Measurements from ENCODE around the gene MTSS2.

Gene MTSS2

GRCh38 chr16:70698901-70699300, 13.0 kb upstream of the MTSS2 start:
- no peak for DNase-seq

GRCh38 chr16:70697594-70698170, 11.8 kb upstream of the MTSS2 start:
- peak; percentile 57 for DNase-seq

DNA sequence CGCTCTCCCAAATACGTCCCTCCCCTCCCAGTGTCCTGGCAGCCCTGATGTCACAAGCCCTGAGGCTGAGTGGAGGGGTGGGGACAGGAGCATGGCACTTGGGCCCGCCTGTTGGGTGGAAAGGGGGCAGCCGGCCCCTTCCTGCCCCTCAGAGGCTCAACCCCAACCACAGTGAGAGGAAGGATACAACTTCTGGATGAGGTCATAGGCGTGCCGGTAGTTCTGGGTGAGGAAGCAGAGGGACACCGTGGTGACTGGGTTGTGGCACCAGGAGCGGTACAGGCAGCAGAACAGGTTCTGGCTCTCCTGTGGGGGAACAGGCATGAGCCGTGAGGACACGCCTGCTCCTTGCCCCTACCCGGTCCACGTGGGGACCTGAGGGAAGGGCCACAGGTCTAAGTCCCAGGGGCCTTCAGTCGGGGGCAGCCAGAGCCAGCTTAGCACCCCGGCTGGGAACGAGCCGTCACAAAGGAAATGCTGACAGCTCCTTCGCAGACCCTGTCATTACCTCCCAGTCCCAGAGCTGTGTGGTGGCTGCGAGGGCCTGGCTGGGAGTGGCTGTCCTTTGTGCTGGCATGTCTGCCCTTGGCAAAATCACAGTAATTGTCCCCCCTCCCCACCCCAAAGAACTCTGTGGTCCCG, 11.2 kb upstream of the MTSS2 start:
- no peak for DNase-seq

GRCh38 chr16:70696355-70696754, 10.5 kb upstream of the MTSS2 start:
- no peak for DNase-seq

DNA sequence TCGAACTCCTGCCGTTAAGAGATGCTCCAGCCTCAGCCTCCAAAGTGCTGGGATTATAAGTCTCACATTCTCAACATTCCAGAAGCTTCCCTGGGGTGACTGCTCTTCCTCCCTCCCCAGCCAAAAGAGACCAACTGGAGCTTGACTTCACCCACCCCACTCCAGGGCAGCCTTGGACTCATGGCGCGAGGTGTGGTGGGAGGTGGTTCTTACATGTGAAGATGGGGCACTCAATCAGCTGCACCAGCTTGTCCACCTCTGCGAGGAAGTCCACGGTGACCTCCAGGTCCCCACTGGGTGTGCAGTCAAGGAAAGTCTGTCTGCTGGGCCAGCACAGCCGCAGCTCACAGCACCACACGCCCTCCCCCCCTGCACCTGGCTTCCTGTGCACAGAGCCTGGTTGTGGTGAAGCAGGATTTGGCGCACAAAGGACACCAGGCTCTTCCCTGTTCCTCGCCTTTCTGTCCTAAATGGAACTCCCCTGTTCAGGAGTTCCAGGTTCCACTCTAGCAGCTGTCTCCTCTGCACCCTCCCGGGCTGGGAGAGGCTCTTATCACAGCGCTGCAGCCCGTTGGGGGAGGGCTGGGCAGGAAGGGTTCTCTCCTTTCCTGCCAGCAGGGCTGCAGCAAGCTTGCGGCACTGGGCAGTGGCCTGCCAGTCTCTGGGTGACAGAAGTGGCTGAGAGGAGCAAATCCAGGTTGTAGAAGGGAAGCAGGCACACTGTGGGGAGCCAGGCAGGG, 9.6 kb upstream of the MTSS2 start:
- peak; percentile 73 for DNase-seq

GRCh38 chr16:70694868-70695218, 9.0 kb upstream of the MTSS2 start:
- DNase-seq = no peak

DNA sequence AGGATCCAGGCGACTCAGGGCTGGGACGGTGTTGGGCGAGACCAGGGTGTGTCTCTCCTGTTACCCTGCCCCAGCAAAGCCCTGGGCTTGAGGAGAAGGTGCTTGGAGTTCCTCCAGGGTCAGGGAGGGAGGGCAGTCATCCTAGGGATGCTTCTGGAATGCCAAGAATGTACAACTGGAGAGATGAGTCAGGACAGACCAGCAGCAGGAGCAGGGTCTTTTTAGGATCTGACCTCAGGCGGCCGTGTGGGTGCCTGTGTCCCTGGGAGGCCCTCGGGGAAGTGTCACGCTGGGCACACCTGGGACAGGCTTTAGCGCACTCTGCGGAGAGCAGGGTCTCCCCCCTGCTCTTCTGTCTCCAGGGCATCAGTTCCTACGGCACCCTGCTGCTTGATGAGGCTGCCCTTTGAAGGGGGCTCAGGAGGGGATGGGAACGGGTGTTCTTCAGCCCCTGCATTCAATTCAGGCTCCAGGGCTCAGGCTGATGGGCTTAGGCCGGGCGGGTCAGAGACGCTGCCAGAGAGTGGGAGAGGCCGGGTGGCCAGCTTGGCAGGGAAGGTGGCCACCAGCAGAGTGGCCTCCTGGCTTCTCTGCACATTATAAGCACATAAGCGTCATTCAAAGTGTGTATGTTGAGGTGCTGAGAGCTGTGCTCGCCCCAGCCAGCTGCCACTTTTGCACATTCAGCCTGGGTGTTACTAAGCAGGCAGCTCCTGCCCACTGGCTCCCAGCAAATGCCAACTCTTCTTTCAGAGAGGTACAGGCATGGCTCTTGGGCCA, 8.4 kb upstream of the MTSS2 start:
- peak; percentile 92 for DNase-seq

DNA sequence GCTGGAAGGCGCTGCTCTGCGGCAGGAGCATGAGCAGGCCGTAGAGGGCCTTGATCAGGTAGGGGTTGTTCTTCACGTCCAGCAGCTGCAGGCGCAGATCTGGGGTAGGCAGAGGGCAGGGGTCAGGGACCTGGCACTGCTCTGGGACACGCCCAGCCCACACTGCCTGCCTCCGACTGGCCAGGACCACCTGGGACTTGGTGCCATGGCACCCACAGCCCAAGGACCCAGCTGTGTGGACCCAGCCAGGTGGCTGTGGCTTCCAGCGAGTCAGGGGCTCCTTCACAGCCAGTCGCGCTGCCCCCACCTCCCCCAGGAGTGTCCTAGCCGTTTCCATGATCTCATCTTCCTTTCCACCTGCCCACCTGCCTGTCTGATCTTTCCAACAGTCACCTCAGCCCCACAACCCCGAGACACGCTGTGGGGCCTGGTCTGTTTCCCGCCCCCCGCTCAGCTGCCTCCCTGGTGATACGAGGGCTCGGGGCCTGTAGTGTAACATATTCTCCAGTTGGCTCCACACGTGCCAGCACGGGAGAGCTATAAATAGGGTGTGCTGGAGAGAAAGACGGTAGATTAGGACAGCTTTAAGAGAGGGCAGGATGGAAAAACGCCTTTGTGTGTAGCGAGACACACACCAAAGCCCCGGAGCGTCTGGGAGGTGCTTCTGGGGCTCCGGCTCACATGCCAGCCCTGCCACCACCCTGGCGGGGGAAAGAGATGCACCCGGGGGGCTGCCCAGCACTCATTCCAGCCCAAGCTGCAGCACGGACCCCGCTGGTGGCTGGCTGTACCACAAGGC, 7.2 kb upstream of the MTSS2 start:
- no peak for DNase-seq

- no peak for DNase-seq
These were observed 6.4 kb upstream of the MTSS2 start for GRCh38 chr16:70692130-70692872.

DNA sequence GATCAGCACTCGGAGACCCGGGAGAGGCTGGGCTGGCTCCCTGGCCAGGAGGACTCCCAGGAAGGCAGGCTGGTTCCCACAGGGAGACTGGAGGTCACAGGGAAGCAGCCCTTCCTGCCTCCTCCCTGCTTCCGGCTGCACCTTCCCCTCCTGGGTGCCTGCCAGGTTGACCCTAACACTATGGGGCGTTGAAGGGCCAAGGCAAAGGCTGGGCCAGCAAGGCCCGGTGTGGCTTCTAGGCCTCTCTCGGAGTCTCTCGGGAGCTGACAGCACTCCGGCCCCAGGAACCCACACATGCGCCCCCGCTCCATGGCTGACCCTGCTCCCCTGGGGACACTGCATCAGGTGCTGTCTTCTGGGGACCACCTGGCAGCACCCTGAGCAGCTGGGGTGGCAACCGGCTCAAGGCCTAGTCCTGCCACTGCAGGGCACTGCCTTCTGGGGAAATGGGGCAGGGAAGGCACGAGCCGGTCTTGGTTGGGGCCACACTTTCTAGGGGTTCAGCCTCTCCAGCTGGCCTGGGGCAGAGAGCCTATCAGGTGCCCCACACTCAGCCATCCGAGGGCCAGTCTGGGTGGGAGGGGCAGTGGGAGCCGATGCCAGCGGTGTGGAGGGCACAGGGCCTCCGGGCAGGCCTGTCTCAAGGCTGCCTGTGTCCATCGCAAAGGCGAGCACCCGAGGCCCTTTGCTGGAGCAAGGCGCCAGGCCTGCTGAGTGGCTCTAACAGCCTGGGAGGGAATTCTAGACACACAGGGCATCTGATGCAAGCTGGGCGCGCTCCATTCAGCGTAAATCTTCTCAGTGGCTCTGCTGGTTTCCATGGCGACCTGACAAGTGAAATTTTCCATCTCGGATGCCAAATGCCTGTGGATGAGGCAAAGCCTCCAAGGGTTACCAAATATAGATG, 5.6 kb upstream of the MTSS2 start:
- peak; percentile 87 for DNase-seq

DNA sequence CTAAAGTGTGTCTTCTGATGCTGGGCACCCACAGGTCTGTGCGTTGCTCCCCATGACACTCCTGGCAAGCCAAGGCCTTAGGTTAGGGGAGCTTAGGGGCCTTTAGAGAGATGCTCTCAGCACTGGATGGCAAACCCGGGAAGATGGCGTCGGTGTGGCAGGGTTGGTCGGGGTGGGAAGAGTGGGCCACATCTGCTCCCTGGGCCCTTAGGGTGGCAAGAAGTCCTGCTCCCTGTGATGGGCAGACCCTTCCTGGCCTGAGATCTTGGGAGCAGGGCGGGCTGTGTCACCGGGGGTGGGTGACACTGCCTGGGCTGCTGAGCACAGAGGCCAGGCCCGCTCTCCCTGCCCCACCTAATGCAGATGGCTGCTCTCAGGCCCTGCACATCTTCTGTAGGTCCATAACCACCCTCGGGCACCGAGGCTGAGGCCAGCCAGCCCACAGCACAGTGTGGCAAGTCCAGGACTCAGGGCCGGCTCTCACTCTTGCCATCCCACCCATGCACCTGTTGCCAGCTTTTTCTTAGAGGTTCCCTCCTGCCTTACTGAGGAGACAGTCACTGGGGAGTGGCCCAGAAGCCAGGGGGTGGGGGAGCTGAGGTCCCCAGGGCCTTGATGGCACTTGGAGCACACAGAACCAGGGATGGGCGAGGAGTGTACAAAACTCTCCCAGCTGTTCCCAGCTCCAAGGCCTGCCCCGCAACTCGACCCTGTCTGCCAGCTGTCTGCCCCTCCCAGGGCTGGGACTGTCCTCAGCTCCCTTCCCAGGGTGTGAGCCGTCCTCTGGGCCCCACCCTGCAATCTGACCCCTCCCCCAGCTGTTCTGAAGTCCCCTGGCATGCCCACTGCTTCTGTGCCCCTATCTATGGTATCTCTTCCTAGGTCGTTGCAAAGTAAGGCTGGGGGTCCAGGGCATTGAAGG, 4.4 kb upstream of the MTSS2 start:
- no peak for DNase-seq

DNA sequence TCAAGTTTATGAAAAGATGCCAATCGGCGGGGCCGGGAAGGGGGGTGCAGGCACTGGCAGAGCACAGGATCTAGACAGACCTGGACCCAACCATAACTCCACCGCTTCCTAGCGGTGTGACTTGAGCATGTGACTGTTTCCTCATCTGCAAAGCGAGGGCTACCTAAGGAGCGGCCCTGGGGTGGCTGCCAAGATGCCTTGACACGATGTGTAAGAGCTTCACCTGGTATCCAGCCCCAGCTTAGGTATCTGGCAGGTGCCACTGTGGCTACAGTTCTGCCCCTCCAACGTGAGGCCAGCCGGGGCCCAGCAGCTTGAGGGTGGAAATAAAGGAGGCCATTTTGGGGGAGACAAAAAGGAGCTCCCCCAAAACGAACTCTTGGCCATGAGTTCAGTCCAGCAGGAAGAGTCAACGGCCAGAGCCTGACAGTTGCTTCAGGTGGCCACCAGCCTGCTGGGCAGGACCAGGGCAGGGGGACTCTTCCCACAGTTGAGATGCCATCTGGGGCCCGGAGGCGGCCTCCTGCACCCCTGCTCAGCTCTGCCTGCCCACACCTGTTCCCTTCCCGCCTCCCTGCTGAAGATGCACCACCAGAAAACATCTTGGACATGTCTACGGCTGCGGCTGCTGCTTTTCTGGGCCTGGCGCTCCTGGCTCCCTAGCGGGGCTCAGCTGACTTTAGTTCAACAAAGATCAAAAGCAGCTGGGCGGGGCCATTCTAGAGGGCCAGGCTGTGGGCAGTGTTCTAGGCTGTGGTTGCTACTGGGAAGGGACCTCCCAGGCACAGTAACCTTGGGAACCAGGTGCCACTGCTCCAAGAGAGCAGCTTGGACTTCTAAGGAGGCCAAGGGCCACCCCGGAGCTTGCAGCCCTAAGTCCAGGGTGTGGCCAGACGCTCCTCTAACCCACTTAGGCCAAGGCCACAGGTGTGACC, 3.4 kb upstream of the MTSS2 start:
- no peak for DNase-seq

- DNase-seq = no peak
These were observed 2.4 kb upstream of the MTSS2 start for GRCh38 chr16:70688246-70688742.

- DNase-seq = no peak
These were observed 1.9 kb upstream of the MTSS2 start for GRCh38 chr16:70687671-70688245.

DNA sequence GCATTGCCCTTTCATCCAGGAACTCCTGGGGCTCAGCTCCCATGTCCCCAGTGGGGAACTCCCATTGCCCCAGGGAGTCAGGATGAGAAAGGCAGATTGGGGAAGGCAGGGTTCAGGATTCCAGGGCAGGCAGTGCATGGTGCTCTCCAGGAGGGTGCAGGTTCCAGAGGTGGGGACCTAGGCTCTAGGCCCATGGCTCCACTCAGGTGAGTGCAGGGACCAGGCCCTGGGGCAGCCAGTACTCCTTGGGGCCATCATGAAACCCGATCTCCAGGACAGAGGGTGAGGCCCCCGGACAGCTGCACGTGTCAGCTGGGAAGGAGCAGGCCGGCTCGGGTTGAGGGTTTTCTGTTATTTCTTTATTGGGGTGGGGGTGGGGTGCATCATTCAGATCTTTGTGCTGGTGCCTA, 1.3 kb upstream of the MTSS2 start:
- no peak for DNase-seq

- DNase-seq = no peak
These were observed 686 bp upstream of the MTSS2 start for GRCh38 chr16:70686376-70687101.
